A549 (cell line): ENCODE measurements around the gene PLEKHM2.

Experiments used
- BHLHE40 ChIP-seq: IDR thresholded peaks from 2 replicates; pipeline ENCODE4 v1.6.1; 2012; ENCODE audit warnings: low read depth, low read length, inconsistent platforms
- CEBPB ChIP-seq, 2 experiments: fragments of >200 bp in 1 of 2; sonication (Bioruptor Twin) in 1 of 2; formaldehyde crosslinking in 1 of 2; IDR thresholded peaks; 2 replicates each; pipeline ENCODE4 v1.6.1; 2012 to 2016
- CHD4 ChIP-seq: fragments of 200-600 bp; sonication (generic); IDR thresholded peaks from 2 replicates; pipeline ENCODE4 v1.6.1; 2016; ENCODE audit warnings: antibody characterized with exemption, mild to moderate bottlenecking, borderline replicate concordance
- HOXA7 ChIP-seq: fragments of 250-450 bp; sonication (Bioruptor Pico); IDR thresholded peaks from 2 replicates; pipeline ENCODE4 v1.5.0; 2020; ENCODE audit warnings: mild to moderate bottlenecking, moderate library complexity
- MAZ ChIP-seq: fragments of 150-350 bp; IDR thresholded peaks from 2 replicates; pipeline ENCODE4 v1.6.1; 2014; ENCODE audit warnings: antibody characterized with exemption, low read depth, low read length, borderline replicate concordance
- MYC ChIP-seq: IDR thresholded peaks from 2 replicates; pipeline ENCODE4 v1.6.1; 2012; ENCODE audit warnings: mild to moderate bottlenecking, inconsistent platforms, low read length, improper control_type of control experiment, borderline replicate concordance
- POLR2A ChIP-seq: IDR thresholded peaks from 2 replicates; pipeline ENCODE4 v1.6.1; 2012; ENCODE audit warnings: mild to moderate bottlenecking, low read length
- ZSCAN20 ChIP-seq: fragments of 250-450 bp; sonication (Bioruptor Pico); IDR thresholded peaks from 2 replicates; pipeline ENCODE4 v1.8.0; 2022; ENCODE audit warnings: mild to moderate bottlenecking, moderate library complexity
- TF ChIP-seq, protein P1 (sequence below): fragments of >200 bp; sonication (Bioruptor Twin); formaldehyde crosslinking; IDR thresholded peaks from 3 replicates; pipeline ENCODE4 v1.5.1; 2016
- TF ChIP-seq, protein P2 (sequence below): IDR thresholded peaks from 2 replicates; pipeline ENCODE4 v1.6.1; 2012
- TF ChIP-seq, protein P3 (sequence below): fragments of 200-600 bp; sonication (generic); IDR thresholded peaks from 2 replicates; pipeline ENCODE4 v1.6.1; 2016; ENCODE audit warnings: antibody characterized with exemption, mild to moderate bottlenecking, moderate library complexity
- TF ChIP-seq, protein P4 (sequence below): fragments of 250-450 bp; sonication (Bioruptor Pico); IDR thresholded peaks from 2 replicates; pipeline ENCODE4 v1.5.0; 2020; ENCODE audit warnings: low read depth, mild to moderate bottlenecking, moderate library complexity

DNA sequence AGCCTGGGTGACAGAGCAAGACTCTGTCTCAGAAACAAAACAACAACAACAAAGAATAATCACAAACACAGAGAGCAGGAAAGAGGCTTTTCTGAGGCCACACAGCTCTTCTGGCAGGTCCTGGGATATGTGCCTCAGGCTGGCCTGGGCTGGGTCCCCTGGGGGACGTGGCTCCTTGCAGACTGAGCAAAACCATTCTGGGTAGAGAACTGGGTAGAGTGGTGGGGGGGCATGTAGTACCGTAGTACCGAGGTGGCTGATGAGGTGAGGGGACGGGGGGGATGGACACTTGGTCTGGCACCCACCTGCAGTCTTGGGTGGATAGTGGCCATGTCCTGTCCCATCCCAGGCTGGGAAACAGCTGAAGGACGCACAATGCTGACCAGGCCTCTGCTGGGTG lies 64.1 kb downstream of the PLEKHM2 start:
- TF ChIP-seq POLR2A (no peak), MAZ (no peak), BHLHE40 (no peak), MYC (no peak), CHD4 (no peak), CEBPB (IDR thresholded peaks at IDR 0.05) (no peak), ZSCAN20 (CRISPR knock-in tag) (no peak), HOXA7 (CRISPR knock-in tag) (no peak)
- TF ChIP-seq, protein P1, sequence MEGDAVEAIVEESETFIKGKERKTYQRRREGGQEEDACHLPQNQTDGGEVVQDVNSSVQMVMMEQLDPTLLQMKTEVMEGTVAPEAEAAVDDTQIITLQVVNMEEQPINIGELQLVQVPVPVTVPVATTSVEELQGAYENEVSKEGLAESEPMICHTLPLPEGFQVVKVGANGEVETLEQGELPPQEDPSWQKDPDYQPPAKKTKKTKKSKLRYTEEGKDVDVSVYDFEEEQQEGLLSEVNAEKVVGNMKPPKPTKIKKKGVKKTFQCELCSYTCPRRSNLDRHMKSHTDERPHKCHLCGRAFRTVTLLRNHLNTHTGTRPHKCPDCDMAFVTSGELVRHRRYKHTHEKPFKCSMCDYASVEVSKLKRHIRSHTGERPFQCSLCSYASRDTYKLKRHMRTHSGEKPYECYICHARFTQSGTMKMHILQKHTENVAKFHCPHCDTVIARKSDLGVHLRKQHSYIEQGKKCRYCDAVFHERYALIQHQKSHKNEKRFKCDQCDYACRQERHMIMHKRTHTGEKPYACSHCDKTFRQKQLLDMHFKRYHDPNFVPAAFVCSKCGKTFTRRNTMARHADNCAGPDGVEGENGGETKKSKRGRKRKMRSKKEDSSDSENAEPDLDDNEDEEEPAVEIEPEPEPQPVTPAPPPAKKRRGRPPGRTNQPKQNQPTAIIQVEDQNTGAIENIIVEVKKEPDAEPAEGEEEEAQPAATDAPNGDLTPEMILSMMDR, result no peak
- TF ChIP-seq, protein P2, sequence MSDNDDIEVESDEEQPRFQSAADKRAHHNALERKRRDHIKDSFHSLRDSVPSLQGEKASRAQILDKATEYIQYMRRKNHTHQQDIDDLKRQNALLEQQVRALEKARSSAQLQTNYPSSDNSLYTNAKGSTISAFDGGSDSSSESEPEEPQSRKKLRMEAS, result no peak
- TF ChIP-seq, protein P3, sequence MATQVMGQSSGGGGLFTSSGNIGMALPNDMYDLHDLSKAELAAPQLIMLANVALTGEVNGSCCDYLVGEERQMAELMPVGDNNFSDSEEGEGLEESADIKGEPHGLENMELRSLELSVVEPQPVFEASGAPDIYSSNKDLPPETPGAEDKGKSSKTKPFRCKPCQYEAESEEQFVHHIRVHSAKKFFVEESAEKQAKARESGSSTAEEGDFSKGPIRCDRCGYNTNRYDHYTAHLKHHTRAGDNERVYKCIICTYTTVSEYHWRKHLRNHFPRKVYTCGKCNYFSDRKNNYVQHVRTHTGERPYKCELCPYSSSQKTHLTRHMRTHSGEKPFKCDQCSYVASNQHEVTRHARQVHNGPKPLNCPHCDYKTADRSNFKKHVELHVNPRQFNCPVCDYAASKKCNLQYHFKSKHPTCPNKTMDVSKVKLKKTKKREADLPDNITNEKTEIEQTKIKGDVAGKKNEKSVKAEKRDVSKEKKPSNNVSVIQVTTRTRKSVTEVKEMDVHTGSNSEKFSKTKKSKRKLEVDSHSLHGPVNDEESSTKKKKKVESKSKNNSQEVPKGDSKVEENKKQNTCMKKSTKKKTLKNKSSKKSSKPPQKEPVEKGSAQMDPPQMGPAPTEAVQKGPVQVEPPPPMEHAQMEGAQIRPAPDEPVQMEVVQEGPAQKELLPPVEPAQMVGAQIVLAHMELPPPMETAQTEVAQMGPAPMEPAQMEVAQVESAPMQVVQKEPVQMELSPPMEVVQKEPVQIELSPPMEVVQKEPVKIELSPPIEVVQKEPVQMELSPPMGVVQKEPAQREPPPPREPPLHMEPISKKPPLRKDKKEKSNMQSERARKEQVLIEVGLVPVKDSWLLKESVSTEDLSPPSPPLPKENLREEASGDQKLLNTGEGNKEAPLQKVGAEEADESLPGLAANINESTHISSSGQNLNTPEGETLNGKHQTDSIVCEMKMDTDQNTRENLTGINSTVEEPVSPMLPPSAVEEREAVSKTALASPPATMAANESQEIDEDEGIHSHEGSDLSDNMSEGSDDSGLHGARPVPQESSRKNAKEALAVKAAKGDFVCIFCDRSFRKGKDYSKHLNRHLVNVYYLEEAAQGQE, result no peak
- TF ChIP-seq, protein P4, sequence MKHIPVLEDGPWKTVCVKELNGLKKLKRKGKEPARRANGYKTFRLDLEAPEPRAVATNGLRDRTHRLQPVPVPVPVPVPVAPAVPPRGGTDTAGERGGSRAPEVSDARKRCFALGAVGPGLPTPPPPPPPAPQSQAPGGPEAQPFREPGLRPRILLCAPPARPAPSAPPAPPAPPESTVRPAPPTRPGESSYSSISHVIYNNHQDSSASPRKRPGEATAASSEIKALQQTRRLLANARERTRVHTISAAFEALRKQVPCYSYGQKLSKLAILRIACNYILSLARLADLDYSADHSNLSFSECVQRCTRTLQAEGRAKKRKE (CRISPR knock-in tag), result no peak
